GM12878 (cell line): Measurements from ENCODE around the gene PAQR7. TPM values are rescaled to one million over a fixed set of nuclear protein-coding genes. Genes with fewer than 3 reads are reported as not detected.
A peak's percentile ranks its signal among the peaks of the same experiment; 100 is the strongest.

Experiments
- ATF7 ChIP-seq: fragments of 450-650 bp; IDR thresholded peaks from 2 replicates; pipeline ENCODE4 v1.6.1; 2016; ENCODE audit warnings: low read depth, mild to moderate bottlenecking
- CBX3 ChIP-seq: fragments of 200-600 bp; sonication (generic); IDR thresholded peaks from 2 replicates; pipeline ENCODE4 v1.6.1; 2016; ENCODE audit warnings: low read depth, borderline replicate concordance
- CEBPZ ChIP-seq: fragments of 150-350 bp; IDR thresholded peaks from 2 replicates; pipeline ENCODE4 v1.6.1; 2016; ENCODE audit warnings: low read depth, low read length
- CHD2 ChIP-seq: IDR thresholded peaks from 2 replicates; pipeline ENCODE4 v1.6.1; 2011; ENCODE audit warnings: low read depth, low read length, improper control_type of control experiment, borderline replicate concordance
- CUX1 ChIP-seq: IDR thresholded peaks from 2 replicates; pipeline ENCODE4 v1.6.1; 2012; ENCODE audit warnings: improper control_type of control experiment, low read depth, low read length; ENCODE audit not compliant: insufficient replicate concordance
- FOXM1 ChIP-seq: IDR thresholded peaks from 2 replicates; pipeline ENCODE4 v1.6.1; 2012; ENCODE audit warnings: low read depth, mild to moderate bottlenecking, inconsistent platforms, low read length, moderate library complexity
- KDM1A ChIP-seq: fragments of 200-600 bp; sonication (generic); IDR thresholded peaks from 2 replicates; pipeline ENCODE4 v1.6.1; 2016; ENCODE audit warnings: borderline replicate concordance
- MAX ChIP-seq: IDR thresholded peaks from 2 replicates; pipeline ENCODE4 v1.6.1; 2012; ENCODE audit warnings: low read depth, low read length, improper control_type of control experiment
- MTA2 ChIP-seq: fragments of 450-650 bp; IDR thresholded peaks from 2 replicates; pipeline ENCODE4 v1.6.1; 2016; ENCODE audit warnings: low read depth, mild to moderate bottlenecking, moderate library complexity
- PAX5 ChIP-seq: IDR thresholded peaks from 2 replicates; pipeline ENCODE4 v1.6.1; 2011; ENCODE audit warnings: low read depth, low read length, borderline replicate concordance
- POLR2AphosphoS2 ChIP-seq: IDR thresholded peaks from 2 replicates; pipeline ENCODE4 v1.6.1; 2011; ENCODE audit warnings: low read depth, mild to moderate bottlenecking, low read length, improper control_type of control experiment, moderate library complexity
- TCF7 ChIP-seq: IDR thresholded peaks from 2 replicates; pipeline ENCODE4 v1.6.1; 2014; ENCODE audit warnings: antibody characterized with exemption, borderline replicate concordance
- WRNIP1 ChIP-seq: IDR thresholded peaks from 2 replicates; pipeline ENCODE4 v1.6.1; 2011; ENCODE audit warnings: low read depth, low read length, improper control_type of control experiment, borderline replicate concordance
- YBX1 ChIP-seq: fragments of 450-650 bp; IDR thresholded peaks from 2 replicates; pipeline ENCODE4 v1.6.1; 2016; ENCODE audit warnings: antibody characterized with exemption
- ZBED1 ChIP-seq: IDR thresholded peaks from 2 replicates; pipeline ENCODE4 v1.6.1; 2016; ENCODE audit warnings: borderline replicate concordance
- ZNF217 ChIP-seq: fragments of 450-650 bp; IDR thresholded peaks from 2 replicates; pipeline ENCODE4 v1.6.1; 2017; ENCODE audit warnings: antibody characterized with exemption, mild to moderate bottlenecking
- ZNF592 ChIP-seq: fragments of 450-650 bp; IDR thresholded peaks from 2 replicates; pipeline ENCODE4 v1.6.1; 2017; ENCODE audit warnings: mild to moderate bottlenecking, moderate library complexity
- polyA plus RNA-seq, 11 experiments: library from polyadenylated mRNA; depleted of rRNA in 4 of 11; unstranded in 6 of 11; stranded (reverse) in 5 of 11; fragments of >200 nt; fragmentation: Nextera tagmentation in 4 of 11; fragmentation: Illumina TruSeq in 1 of 11; extraction: Ambion mirVana in 4 of 11; extraction: Trizol in 1 of 11; gene quantifications; 1 replicate in 1 of 11; 2 replicates in 10 of 11; pipeline versions ENCODE4 v1.2.1 to v1.2.3, GENCODE V29; 2011 to 2016; ENCODE audit warnings: inconsistent platforms in 2 of 11, missing spikeins in 2 of 11, low read depth in 1 of 11
- total RNA-seq, 4 experiments: library from RNA; depleted of rRNA in 3 of 4; stranded (reverse); fragments of >200 nt in 3 of 4; fragmentation: Illumina TruSeq in 1 of 4; extraction: Trizol in 1 of 4; gene quantifications; 2 replicates each; pipeline versions ENCODE4 v1.2.1 to v1.2.3, GENCODE V29; 2013 to 2021

Gene PAQR7
- total and polyA plus RNA-seq, 10 of the 15 experiments (the other 5 are each of a cell fraction or from before 2014, with no cell fraction given) = 1.1 to 8.8 (median 5.2) TPM

GRCh38 chr1:25858906-25859789, 16.4 kb downstream of the PAQR7 start, which contains the start of gene AUNIP (continued):
- TF ChIP-seq CEBPZ (no peak), MAX (no peak; the same call in 1 of the 2 replicates), ATF7 (peak; percentile 77), PAX5 (no peak), ZBED1 (no peak), WRNIP1 (no peak), CBX3 (no peak), FOXM1 (no peak), MTA2 (no peak), POLR2AphosphoS2 (peak; percentile 78), ZNF592 (no peak), CUX1 (no peak), YBX1 (no peak), CHD2 (0 out of 2 replicates have a peak, but pooled peaks have one; percentile 53), TCF7 (no peak), ZNF217 (no peak), KDM1A (no peak)
